GM21825 (cell line): ENCODE data around the gene ZNF638.

Experiments used
- ATAC-seq: cut with Tn5 transposase; IDR thresholded peaks from one replicate; pipeline ENCODE4 v1.9.1; 2021; ENCODE audit warnings: mild to moderate bottlenecking, moderate library complexity; ENCODE audit not compliant: unreplicated experiment

The ZNF638 gene

DNA sequence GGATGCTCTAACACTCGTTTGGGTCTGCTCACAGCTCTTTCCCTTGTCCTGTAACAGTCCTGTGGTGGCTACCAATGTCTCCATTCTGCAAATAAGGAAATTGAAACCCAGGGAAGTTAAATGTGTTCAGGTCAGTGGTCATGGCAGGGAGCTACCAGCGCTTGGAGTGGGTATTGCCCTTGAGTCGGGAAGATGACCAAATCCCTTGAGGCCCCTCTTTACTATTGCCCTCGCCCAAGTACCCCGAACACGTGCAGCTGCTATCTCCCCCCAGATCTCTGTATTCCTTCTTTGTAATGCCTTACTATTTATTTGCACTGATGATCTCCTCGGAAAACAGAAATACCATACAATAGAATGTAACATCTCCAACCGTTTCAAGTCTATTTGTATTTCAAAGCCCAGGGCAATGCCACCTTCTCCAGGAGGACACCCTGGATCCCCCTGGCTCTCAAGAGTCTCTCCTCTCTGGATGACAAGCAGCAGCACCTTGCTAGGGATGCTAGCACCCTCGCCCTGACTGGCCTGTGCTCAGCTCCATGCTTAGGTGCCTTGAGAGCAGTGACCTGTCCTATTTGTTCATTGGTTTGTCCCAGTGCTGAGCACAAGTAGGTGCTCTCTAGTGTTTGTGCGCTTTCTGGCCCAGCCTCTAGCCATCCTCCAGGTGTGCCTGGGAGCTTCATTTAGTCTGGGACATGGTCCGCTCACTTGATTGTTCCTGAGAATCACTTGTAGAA is 136.9 kb downstream of the ZNF638 start:
- no peak for ATAC-seq

DNA sequence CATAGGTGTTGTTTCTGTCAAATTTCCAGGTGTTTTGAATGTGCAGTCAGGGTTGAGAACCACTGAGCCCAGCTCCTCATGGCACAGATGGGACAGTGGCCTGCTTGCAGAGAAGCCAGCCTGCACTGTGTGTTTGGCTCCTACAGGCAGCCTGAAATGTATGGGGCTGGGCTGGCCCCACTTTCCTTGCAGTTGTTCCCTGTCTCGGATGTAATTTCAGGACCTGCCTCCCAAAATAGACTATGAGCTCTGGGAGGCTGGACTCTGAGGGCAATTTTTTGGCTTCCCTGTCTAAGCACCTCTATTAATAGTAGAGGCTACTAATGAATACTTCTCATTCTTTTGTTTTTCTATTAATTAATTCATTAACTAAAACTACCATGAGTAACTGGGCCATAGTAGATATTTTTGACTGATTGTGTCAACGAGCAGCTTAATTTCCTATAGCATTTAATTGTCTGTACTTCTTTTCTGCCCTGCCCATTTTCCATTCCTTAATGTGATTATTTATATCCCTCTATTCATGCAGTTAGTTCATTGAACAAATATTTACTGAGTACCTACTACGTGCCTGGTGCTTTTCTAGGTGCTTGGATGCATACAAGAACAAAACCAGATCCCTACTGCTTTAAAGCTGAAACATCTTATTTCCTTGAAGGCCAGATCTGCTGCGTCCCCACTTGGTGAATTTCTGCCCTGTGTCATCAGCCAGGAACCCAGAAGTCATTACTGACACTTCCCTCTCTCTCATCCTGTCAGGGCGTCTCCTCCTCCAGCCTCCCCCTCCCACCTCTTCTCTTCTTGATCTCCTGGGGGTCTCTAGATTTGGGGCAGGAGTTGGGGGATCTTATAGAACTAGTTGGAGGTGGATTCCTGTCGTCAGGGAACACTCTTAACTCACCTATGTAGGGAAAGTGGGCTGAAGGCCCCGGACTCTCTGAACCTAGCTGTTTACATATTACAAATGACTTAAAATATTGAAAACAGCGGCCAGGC is 138.1 kb downstream of the ZNF638 start:
- ATAC-seq, result no peak

DNA sequence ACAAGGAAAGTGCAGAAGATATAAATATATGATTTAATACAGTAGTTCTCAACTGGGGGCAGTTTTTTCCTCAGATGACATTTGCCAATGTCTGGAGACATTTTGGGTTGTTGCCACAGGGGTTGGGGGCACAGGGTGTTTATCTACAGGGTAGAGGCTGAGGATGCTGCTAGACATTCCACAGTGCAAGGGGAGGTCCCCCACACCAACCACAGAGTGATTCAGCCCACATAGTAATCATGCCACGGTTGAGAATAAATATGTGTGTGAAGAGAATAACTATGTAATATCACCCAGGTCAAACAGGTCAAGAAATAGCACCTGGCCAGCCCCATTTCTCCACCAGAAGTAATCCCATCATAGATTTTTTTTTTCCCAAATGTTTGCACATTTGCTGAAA is 139.7 kb downstream of the ZNF638 start:
- no peak for ATAC-seq

DNA sequence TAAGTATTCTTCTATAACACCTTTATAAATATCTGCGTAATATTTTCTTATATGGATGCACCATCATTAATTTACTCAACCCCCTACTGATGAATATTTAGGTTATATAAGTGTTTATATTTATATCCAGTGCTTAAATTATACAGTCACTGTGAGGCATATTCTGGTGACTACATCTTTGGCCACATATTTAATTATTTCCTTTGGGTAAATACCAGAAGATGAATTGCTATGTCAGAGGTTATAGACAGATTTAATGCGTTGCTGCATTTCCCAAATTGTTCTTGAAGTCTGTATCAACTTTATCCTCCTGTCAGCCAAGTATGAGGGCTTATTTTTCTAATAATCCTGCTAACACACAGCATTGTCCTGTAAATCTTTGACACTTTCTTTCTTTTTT is 140.4 kb downstream of the ZNF638 start:
- ATAC-seq, result no peak

DNA sequence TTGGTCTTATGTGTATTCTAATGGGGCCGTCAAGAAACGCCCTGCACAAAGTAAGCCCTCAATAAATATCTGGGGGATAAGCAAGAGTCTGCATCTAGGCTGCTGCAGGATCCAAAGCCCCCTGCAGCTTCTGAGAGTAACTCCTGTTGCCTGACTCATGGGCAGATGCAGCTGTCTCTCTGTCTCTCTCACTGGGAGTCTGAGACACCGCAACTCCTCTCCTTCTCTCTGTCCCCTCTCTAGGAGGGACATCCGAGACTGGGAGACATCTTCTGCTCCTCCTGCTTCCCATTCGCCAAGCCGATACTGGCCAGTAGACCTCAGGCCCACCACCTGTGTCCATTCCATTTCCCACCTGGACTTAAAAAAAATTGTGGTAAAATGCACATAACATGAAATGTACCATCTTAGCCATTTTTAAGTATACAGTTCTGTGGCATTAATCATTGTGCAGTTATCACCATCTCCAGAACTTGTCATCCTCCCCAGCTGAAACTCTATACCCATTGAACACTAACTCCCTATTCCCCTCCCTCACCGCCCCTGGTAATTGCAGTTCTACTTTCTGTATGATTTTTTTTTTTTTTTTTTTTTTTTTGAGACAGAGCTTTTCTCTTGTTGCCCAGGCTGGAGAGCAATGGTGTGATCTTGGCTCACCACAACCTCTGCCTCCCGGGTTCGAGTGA is 141.9 kb downstream of the ZNF638 start:
- ATAC-seq, result no peak

DNA sequence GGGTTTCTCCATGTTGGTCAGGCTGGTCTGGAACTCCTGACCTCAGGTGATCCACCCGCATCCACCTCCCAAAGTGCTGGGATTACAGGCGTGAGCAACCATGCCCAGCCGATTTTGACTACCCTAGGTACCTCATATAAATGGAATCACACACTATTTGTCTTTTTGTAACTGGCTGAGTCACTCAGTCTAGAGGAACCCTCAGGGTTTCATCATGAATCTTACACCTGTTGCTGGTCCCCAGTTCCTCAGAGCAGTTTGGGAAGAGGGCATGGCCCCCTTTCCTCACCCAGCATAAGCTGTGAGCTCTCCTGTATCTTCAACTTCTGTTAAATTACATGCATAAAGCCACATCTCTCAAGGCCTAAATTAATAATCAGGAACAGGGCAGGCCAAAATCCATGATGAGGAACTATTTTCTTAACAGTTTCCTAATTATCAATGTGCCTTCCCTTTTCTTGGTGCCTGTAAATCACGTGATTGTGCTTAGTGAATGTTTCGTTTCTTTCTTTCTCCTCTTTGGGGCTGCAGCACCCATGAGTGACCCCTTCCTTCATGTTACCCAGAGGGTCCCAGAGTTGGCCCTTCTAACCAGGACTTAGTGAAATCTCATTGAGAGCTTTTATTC is 142.6 kb downstream of the ZNF638 start:
- no peak for ATAC-seq

DNA sequence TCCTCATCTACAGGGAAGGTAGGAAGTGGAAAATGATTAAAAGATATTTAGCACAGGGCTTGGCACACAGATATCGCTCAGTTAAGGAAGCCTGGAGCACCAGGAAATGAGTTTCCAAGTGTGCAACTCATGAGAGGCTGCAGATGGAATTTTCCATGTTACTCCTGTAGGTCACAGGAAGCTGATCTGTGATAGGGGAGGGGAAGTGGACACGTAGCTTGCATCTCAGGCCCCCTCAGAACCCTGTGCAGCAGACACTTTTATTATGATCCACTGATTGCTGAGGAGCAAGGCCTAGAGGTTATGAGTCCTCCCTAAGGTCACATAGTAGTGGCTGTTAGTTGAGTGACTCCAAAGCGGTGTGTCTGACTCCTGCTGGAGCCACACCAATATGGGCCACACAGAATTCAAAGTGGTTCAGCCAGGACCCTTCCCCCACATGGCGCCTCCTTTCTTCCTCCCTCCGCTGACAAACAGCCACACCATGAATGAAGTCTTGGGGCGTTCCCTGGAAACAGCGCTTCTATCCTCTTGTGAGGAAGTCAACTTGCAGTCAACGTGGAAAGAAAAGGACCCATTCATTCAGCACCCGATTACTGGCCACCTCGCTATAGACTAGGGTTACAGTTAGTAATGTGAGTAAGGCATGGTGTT is 143.3 kb downstream of the ZNF638 start:
- ATAC-seq, result no peak

DNA sequence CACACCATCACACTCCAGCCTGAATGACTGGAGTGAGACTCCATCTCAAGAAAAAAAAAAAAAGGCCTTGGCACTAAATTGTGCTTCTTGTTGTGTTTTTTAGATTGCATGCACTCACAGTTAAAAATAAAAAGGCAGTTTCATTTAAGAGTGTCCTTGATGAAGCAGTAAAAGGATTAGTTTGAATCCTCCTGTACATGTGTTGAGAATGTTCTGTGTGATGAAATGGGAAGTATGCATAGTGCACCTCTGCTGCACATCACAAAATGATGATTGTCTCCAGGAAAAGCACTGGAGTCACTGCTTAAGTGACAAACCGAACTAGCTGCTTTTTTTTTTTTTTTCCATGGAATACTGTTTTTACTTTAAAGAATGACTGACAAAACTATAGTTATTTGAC is 144.9 kb downstream of the ZNF638 start:
- ATAC-seq, result no peak

DNA sequence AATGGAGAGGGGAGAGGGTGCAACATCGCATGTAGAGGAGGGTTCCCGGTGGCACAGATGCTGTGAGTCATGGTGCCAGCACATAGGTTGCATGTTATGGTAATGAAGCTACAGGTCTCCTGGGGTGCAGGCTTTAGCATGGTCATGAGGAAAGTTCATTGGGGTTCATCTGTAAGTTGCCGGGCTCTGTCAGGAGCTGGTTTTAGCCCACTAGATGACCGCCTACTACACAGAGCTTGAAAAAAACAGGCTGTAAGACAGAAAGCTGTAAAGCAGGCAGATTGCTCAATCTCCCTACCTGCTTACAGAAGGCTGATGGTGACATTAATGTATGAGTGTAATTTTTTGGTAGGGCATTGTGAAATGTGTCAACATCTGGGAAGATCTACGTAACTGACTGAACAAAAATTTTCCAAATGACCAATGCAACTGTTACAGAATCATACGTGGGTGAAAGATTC is 145.7 kb downstream of the ZNF638 start:
- no peak for ATAC-seq

DNA sequence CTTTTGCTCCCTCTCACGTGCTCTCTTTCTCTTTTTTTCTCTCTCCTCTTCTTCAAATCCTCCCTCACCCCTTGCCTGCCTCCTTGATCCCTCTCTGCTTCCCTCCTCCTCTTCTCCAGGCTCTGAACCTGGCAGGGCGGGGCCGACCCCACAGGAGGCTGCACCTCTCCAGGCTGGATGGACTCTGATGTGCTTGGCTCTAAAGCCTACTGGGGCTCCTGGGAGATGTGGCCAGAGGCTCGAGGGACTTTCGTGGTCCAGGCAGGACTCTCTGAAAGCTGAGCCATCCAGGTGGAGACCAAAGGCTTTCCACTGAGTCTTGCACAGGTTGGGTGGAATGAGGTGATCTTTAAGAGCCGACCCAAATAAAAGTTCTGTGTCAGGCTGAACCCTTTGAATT is 147.2 kb downstream of the ZNF638 start:
- ATAC-seq, result no peak

DNA sequence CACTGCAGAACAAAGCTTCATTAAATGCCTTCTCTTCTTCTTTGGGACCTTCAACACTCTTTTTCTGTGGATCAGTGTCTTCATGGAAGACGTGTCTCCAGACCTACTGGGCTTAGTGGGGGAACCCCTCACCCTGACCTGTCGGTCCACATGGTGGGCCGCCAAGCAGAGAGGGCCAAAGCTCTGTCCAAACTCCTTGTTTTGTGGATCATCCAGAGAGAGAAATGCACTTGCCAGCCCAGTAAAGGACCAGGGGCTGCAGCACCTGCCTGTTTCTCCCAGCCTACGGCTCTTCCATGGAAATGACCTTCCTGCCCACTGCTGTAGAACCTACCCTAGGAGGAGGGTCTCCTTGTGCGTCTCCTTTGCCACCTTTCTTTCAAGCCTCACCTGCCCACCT is 147.7 kb downstream of the ZNF638 start:
- no peak for ATAC-seq

DNA sequence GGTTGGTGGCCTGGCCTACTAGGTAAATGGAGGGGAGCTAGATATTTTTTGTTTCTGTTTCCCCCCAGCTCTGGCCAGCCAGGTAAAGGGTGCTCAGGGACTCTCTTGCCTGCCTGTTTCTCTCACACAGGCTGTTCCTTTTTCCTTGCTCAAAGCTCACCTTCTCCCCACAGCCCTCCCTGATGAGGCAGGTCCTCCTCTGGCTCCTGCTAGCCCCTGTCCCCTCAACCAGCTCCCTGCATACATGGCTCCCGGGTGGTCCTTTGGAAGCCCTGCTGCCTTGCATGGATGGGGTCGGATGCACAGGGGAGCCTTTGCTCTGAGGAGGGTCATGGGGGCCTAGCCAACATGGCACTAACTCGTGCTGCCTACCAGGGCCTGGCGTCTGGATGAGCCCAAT is 149.5 kb downstream of the ZNF638 start:
- ATAC-seq, result no peak

DNA sequence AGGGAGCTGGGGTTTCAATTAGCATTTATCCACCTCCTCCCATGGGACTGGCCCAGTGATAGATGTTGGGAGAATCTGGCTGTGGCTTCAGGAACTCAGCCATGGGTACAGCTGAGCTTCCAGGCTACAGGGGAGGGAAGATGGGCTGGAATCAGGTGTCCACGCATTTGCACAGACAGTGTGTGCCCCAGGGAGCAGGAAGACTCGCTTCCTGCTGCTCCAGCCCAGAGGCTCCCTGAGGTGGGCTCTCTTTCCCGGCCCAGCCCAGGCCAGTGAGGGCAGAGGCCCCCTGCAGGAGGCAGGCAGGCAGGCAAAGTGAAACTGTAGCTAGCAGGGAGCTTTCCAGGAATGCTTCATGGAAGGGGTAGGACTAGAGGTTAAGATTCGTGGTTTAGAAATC is 150.5 kb downstream of the ZNF638 start:
- ATAC-seq, result no peak

DNA sequence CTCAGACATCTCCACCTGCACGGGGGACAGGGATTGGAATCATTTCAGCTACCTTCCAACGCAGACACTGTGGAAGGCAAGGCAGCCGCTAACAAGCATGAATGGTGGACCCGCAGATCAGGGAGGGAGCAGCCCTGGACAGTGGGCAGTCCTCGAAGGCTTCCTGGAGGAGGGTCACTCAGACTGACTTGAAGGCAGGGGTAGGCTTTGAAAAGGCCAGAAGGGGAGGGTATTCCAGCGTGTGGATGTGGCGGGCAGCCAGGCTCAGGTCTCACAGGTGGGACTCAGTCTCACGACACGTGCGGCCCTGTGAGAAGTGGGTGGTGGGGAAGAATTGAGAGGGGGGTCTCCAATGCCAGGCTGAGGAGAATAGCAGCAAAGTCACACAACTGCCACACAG is 151.7 kb downstream of the ZNF638 start:
- ATAC-seq, result no peak

DNA sequence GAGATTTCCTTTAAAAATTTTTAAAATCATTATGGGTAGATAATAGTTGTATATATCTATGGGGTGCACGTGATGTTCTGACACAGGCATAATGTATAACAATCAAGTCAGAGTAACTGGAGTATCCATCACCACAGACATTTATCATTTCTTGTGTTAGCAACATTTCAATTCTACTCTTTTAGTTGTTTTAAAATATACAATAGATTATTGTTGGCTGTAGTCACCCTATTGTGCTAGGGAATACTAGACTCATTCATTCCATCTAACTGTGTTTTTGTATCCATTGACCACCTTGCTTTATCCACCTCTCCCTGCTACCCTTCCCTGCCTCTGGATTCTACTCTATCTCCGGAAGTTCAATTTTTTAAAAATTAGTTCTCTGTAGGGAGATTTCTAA is 152.8 kb downstream of the ZNF638 start:
- no peak for ATAC-seq
